HepG2 (cell line): ENCODE results near the gene COPE. TPM values are rescaled to one million over a fixed set of nuclear protein-coding genes. Genes with fewer than 3 reads are reported as not detected.
A peak's percentile ranks its signal among the peaks of the same experiment; 100 is the strongest.
"Not testable (repeated sequence)": the region's sequence is repeated elsewhere in the genome, so short reads cannot be mapped to it uniquely, and the experiment has no call there.

Source experiments
- ATAC-seq: fragments of 200-7000 bp; cut with Tn5 transposase; 3 replicates; pipeline ENCODE4 v1.9.1; 2020; ENCODE audit warnings: mild to moderate bottlenecking, moderate library complexity
- BruUV-seq: library from RNA; stranded (reverse); fragments of 400-500 nt; replicated peaks from 2 replicates; lab custom pipeline; 2021; lab: Mats Ljungman, UMichigan
- CTCF ChIA-PET: fragments of 300-600 bp; formaldehyde crosslinking; extraction: SDS; loops from one replicate; lab custom pipeline; 2021; ENCODE audit warnings: low total read pairs, inconsistent platforms, low intra/inter-chr PET ratio; lab: Yijun Ruan, JAX
- POLR2A ChIA-PET: fragments of 350-600 bp; sonication (Branson Sonifier 250); formaldehyde crosslinking; loops from one replicate; lab custom pipeline; 2020; ENCODE audit warnings: antibody characterized with exemption, inconsistent platforms; lab: Yijun Ruan, JAX
- DNase-seq: peaks from one replicate; pipeline ENCODE4 v3.0.0-alpha.2; 2015; ENCODE audit warnings: low spot score
- FAIRE-seq: peaks from 3 replicates; lab custom pipeline; 2011; peaks lifted over from hg19 to GRCh38; lab: Jason Lieb, UNC
- H2AFZ ChIP-seq: one replicate; pipeline ENCODE4 v1.6.1; 2011; ENCODE audit warnings: low read length, inconsistent platforms
- H3K27ac ChIP-seq: fragments of 300-600 bp; 3 replicates; pipeline ENCODE4 v1.8.0; 2011; ENCODE audit warnings: mixed run types, mild to moderate bottlenecking, mixed read lengths, low read length, inconsistent platforms; ENCODE audit not compliant: insufficient read depth; ENCODE audit errors: extremely low read length
- H3K27me3 ChIP-seq, 2 experiments: fragments of 200-600 bp in 1 of 2; 2 replicates in 1 of 2; 3 replicates in 1 of 2; pipeline versions ENCODE4 v1.6.0 to v1.8.0; 2011; ENCODE audit warnings: low read length in 2 of 2, mild to moderate bottlenecking in 2 of 2, moderate library complexity in 2 of 2, inconsistent platforms in 1 of 2; ENCODE audit not compliant: insufficient read depth in 2 of 2, control insufficient read depth in 1 of 2
- H3K36me3 ChIP-seq, 2 experiments: fragments of 200-600 bp in 1 of 2; replicated peaks in 1 of 2; 2 replicates in 1 of 2; 3 replicates in 1 of 2; pipeline versions ENCODE4 v1.5.1 to v1.8.0; 2011; ENCODE audit warnings: low read length in 2 of 2, inconsistent platforms in 1 of 2; ENCODE audit not compliant: insufficient read depth in 2 of 2, control insufficient read depth in 1 of 2
- H3K4me1 ChIP-seq: 2 replicates; pipeline ENCODE4 v1.5.1; 2012; ENCODE audit warnings: low read length, inconsistent platforms; ENCODE audit not compliant: insufficient read depth
- H3K4me2 ChIP-seq: 2 replicates; pipeline ENCODE4 v1.6.0; 2011; ENCODE audit warnings: low read depth, low read length, inconsistent platforms
- H3K4me3 ChIP-seq, 3 experiments: fragments of 200-600 bp in 1 of 3; sonication (generic), shearing (Covaris generic) in 1 of 3; replicated peaks in 1 of 3; 2 replicates each; pipeline ENCODE4 v1.5.1; 2011 to 2016; ENCODE audit warnings: low read length in 3 of 3, inconsistent platforms in 2 of 3, low read depth in 2 of 3, mild to moderate bottlenecking in 2 of 3, control low read depth in 1 of 3, mixed read lengths in 1 of 3; ENCODE audit not compliant: insufficient read depth in 1 of 3
- H3K79me2 ChIP-seq: one replicate; pipeline ENCODE4 v1.6.1; 2011; ENCODE audit warnings: low read length, inconsistent platforms; ENCODE audit not compliant: insufficient read depth
- H3K9ac ChIP-seq: 2 replicates; pipeline ENCODE4 v1.6.0; 2011; ENCODE audit warnings: mild to moderate bottlenecking, low read depth, low read length, inconsistent platforms; ENCODE audit not compliant: insufficient read depth
- H3K9me3 ChIP-seq: 2 replicates; pipeline ENCODE4 v1.5.1; 2012; ENCODE audit warnings: mild to moderate bottlenecking, low read length
- H4K20me1 ChIP-seq: 2 replicates; pipeline ENCODE4 v1.6.0; 2011; ENCODE audit warnings: inconsistent platforms, mild to moderate bottlenecking, low read length, moderate library complexity; ENCODE audit not compliant: insufficient read depth
- MED1 ChIP-seq: sonication (generic); formaldehyde crosslinking; IDR thresholded peaks from 2 replicates; pipeline ENCODE4 v1.4.0; 2020; ENCODE audit warnings: missing genetic modification reagents
- MYC ChIP-seq: sonication (generic); formaldehyde crosslinking; IDR thresholded peaks from 2 replicates; pipeline ENCODE4 v1.9.0; 2021; ENCODE audit warnings: missing genetic modification reagents, borderline replicate concordance
- RAD21 ChIP-seq: fragments of 450-650 bp; formaldehyde crosslinking; IDR thresholded peaks from 2 replicates; pipeline ENCODE4 v1.5.0; 2020; ENCODE audit warnings: mild to moderate bottlenecking
- RBM22 ChIP-seq: fragments of 200-400 bp; formaldehyde crosslinking; optimal IDR thresholded peaks from 2 replicates; pipeline ENCODE3; 2017; ENCODE audit warnings: mild to moderate bottlenecking, low read length, moderate library complexity
- STAG1 ChIP-seq: sonication (generic); formaldehyde crosslinking; IDR thresholded peaks from 2 replicates; pipeline ENCODE4 v1.4.0; 2020; ENCODE audit warnings: missing genetic modification reagents
- ZBTB38 ChIP-seq: sonication (generic); formaldehyde crosslinking; IDR thresholded peaks from 2 replicates; pipeline ENCODE4 v1.5.1; 2020; ENCODE audit warnings: mild to moderate bottlenecking, missing genetic modification reagents
- ZNF121 ChIP-seq: sonication (generic); formaldehyde crosslinking; IDR thresholded peaks from 2 replicates; pipeline ENCODE4 v1.5.0; 2020; ENCODE audit warnings: mild to moderate bottlenecking, missing genetic modification reagents
- ZNF232 ChIP-seq: sonication (generic); formaldehyde crosslinking; IDR thresholded peaks from 2 replicates; pipeline ENCODE4 v1.4.0; 2020; ENCODE audit warnings: missing genetic modification reagents, borderline replicate concordance
- ZNF263 ChIP-seq: sonication (generic); formaldehyde crosslinking; IDR thresholded peaks from 2 replicates; pipeline ENCODE4 v1.4.0; 2020; ENCODE audit warnings: missing genetic modification reagents
- ZSCAN21 ChIP-seq: sonication (generic); formaldehyde crosslinking; IDR thresholded peaks from 2 replicates; pipeline ENCODE4 v1.8.0; 2022; ENCODE audit warnings: mild to moderate bottlenecking, missing genetic modification reagents, moderate library complexity, borderline replicate concordance
- WGBS: methylation state at CpG from one replicate; pipeline ENCODE4 v1.1.6; 2017; ENCODE audit warnings: low lambda C conversion rate; 5-methylcytosine and 5-hydroxymethylcytosine counted together
- in situ Hi-C: cut with HindIII; loops from 2 replicates; pipeline ENCODE4 v1.10.0; 2017; ENCODE audit warnings: low pct_unique_long_range_greater_than_20kb; ENCODE audit not compliant: extremely low pct_ligation_motif_present
- intact Hi-C: fragments of 100-400 bp; cut with micrococcal nuclease; formaldehyde crosslinking; loops from one replicate; pipeline ENCODE4 v1.10.0; 2022; ENCODE audit not compliant: unreplicated experiment
- polyA plus RNA-seq, 8 experiments: library from polyadenylated mRNA; depleted of rRNA in 3 of 8; stranded (reverse) in 7 of 8; unstranded in 1 of 8; fragments of >200 nt; fragmentation: Illumina TruSeq in 4 of 8; extraction: Trizol in 4 of 8; gene quantifications; 2 replicates each; pipeline versions ENCODE4 v1.2.1 to v1.2.3, GENCODE V29; 2011 to 2016; ENCODE audit warnings: low read depth in 4 of 8, missing spikeins in 1 of 8, mixed read lengths in 1 of 8; ENCODE audit not compliant: insufficient read depth in 1 of 8
- total RNA-seq, 5 experiments: library from RNA; depleted of rRNA; stranded (reverse); fragments of >200 nt; fragmentation: Illumina TruSeq; extraction: Trizol; gene quantifications; 2 replicates each; pipeline ENCODE4 v1.2.3, GENCODE V29; 2016; ENCODE audit warnings: low read depth in 1 of 5
- TF ChIP-seq, protein P1 (sequence below): sonication (generic); formaldehyde crosslinking; IDR thresholded peaks from 2 replicates; pipeline ENCODE4 v1.5.0; 2020; ENCODE audit warnings: mild to moderate bottlenecking, missing genetic modification reagents, moderate library complexity
- TF ChIP-seq, protein P2 (sequence below): sonication (generic); formaldehyde crosslinking; IDR thresholded peaks from 2 replicates; pipeline ENCODE4 v1.5.1; 2020; ENCODE audit warnings: mild to moderate bottlenecking, missing genetic modification reagents, moderate library complexity

The COPE gene
- total and polyA plus RNA-seq, 2 of the 13 experiments (the other 11 are each of a cell fraction or from before 2014, with no cell fraction given), result 189 to 205 TPM

DNA sequence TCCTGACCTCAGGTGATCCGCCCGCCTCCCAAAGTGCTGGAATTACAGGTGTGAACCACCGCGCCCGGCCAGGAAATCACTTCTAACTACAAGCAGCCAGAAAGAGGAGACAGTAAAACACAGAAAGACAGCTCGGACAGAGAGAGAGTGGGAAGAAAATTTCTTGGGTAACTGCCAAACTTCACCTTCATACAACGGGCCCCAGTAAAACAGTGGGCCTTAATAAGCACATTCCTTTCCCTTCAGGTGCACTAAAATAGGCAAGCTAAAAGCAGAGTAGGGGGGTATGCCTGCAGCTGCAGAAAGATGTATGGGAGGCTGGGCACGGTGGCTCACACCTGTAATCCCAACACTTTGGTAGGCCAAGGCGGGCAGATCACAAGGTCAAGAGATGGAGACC, 1.6 kb downstream of the COPE start:
- 0 out of 2 replicates have a peak overlapping the region, but pooled peaks have one; percentile 96 for H3K9ac ChIP-seq
- H3K36me3 ChIP-seq, result peaks cover 15 to 28% of the 10 kb centered on the region in 2 experiments
- peak overlapping the region; percentile 72 for H3K4me2 ChIP-seq
- FAIRE-seq, CTCF ChIA-PET, DNase-seq, H3K27ac ChIP-seq, intact Hi-C loops, H3K27me3 ChIP-seq, in situ Hi-C loops, H2AFZ ChIP-seq: not testable (repeated sequence)
- peak overlapping the region; percentile 74 to 95 (median 85); a peak in 4 of 6 replicates for H3K4me3 ChIP-seq
- POLR2A ChIA-PET, result interaction anchor here (2.0 kb wide), 1 partner anchor 11 kb away, joined by 6 read pairs; no protein-coding TSS in a partner anchor
- peaks cover 35% of the 10 kb centered on the region for H3K4me1 ChIP-seq
- peaks cover 28% of the 10 kb centered on the region; the same call in 1 of the 2 replicates for H4K20me1 ChIP-seq
- TF ChIP-seq ZBTB38 (CRISPR knock-in tag), result 0 out of 2 replicates have a peak, but pooled peaks have one; percentile 25
- TF ChIP-seq, all 625 proteins: peak for 1; not testable (repeated sequence) for 624
- not testable (repeated sequence) for ATAC-seq, BruUV-seq, H3K9me3 ChIP-seq
- WGBS, result 76% methylated on average over 9 of the region's 9 CpGs
- peaks cover 49% of the 10 kb centered on the region for H3K79me2 ChIP-seq

DNA sequence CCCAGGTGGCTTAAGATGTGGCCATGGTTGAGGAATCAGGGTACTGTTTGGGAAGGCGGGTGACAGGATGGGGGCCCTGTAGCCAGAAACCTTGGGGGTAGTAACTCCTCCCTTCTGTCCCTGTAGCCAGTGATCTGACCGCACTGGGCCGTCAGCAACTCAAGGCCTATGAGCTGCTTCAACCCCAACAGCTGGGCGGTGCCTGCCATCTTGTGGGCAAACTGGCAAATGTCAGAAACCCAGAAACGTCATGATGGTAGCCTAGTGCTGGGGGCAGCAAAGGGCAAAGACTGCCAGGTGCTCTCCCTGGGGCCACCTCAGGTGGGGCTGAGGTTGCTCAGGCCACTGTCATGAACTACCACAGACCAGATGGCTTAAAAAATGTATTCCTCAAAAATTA, 3.5 kb downstream of the COPE start:
- H3K36me3 ChIP-seq, result peaks cover 13 to 31% of the 10 kb centered on the region in 2 experiments
- no peak overlapping the region for H3K4me3 ChIP-seq
- peaks cover 28% of the 10 kb centered on the region; the same call in 1 of the 2 replicates for H4K20me1 ChIP-seq
- in situ Hi-C loops, result no loop called here
- ATAC-seq (no peak), FAIRE-seq (no peak), DNase-seq (peak; percentile 54)
- CTCF ChIA-PET, result no interaction called here
- 79% methylated on average over 2 of the region's 5 CpGs for WGBS
- H3K4me1 ChIP-seq, result peaks cover 28% of the 10 kb centered on the region
- H3K4me2 ChIP-seq, result no peak overlapping the region
- intact Hi-C loops, result no loop called here
- H3K27me3 ChIP-seq, result no peaks in the 10 kb centered on the region; a peak in 1 of 5 replicates
- no TSS peak for BruUV-seq
- H3K9me3 ChIP-seq, result no peaks in the 10 kb centered on the region
- H3K9ac ChIP-seq, result no peak overlapping the region
- no peak overlapping the region for H2AFZ ChIP-seq
- POLR2A ChIA-PET, result no interaction called here
- H3K79me2 ChIP-seq, result peaks cover 48% of the 10 kb centered on the region
- no peak overlapping the region for H3K27ac ChIP-seq
- TF ChIP-seq MYC (CRISPR knock-in tag) (peak; percentile 21; the same call in 1 of the 2 replicates), MED1 (CRISPR knock-in tag) (peak; percentile 16; the same call in 1 of the 2 replicates), ZSCAN21 (CRISPR knock-in tag) (no peak), RBM22 (peak; percentile 53), STAG1 (CRISPR knock-in tag) (peak; percentile 74), ZNF263 (CRISPR knock-in tag) (0 out of 2 replicates have a peak, but pooled peaks have one; percentile 20), ZNF121 (CRISPR knock-in tag) (peak; percentile 41; the same call in 1 of the 2 replicates), ZNF232 (CRISPR knock-in tag) (no peak), RAD21 (CRISPR knock-in tag) (0 out of 2 replicates have a peak, but pooled peaks have one; percentile 30)
- TF ChIP-seq, protein P1, sequence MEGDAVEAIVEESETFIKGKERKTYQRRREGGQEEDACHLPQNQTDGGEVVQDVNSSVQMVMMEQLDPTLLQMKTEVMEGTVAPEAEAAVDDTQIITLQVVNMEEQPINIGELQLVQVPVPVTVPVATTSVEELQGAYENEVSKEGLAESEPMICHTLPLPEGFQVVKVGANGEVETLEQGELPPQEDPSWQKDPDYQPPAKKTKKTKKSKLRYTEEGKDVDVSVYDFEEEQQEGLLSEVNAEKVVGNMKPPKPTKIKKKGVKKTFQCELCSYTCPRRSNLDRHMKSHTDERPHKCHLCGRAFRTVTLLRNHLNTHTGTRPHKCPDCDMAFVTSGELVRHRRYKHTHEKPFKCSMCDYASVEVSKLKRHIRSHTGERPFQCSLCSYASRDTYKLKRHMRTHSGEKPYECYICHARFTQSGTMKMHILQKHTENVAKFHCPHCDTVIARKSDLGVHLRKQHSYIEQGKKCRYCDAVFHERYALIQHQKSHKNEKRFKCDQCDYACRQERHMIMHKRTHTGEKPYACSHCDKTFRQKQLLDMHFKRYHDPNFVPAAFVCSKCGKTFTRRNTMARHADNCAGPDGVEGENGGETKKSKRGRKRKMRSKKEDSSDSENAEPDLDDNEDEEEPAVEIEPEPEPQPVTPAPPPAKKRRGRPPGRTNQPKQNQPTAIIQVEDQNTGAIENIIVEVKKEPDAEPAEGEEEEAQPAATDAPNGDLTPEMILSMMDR, result peak; percentile 80
- TF ChIP-seq, protein P2, sequence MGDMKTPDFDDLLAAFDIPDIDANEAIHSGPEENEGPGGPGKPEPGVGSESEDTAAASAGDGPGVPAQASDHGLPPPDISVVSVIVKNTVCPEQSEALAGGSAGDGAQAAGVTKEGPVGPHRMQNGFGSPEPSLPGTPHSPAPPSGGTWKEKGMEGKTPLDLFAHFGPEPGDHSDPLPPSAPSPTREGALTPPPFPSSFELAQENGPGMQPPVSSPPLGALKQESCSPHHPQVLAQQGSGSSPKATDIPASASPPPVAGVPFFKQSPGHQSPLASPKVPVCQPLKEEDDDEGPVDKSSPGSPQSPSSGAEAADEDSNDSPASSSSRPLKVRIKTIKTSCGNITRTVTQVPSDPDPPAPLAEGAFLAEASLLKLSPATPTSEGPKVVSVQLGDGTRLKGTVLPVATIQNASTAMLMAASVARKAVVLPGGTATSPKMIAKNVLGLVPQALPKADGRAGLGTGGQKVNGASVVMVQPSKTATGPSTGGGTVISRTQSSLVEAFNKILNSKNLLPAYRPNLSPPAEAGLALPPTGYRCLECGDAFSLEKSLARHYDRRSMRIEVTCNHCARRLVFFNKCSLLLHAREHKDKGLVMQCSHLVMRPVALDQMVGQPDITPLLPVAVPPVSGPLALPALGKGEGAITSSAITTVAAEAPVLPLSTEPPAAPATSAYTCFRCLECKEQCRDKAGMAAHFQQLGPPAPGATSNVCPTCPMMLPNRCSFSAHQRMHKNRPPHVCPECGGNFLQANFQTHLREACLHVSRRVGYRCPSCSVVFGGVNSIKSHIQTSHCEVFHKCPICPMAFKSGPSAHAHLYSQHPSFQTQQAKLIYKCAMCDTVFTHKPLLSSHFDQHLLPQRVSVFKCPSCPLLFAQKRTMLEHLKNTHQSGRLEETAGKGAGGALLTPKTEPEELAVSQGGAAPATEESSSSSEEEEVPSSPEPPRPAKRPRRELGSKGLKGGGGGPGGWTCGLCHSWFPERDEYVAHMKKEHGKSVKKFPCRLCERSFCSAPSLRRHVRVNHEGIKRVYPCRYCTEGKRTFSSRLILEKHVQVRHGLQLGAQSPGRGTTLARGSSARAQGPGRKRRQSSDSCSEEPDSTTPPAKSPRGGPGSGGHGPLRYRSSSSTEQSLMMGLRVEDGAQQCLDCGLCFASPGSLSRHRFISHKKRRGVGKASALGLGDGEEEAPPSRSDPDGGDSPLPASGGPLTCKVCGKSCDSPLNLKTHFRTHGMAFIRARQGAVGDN (CRISPR knock-in tag), result 0 out of 2 replicates have a peak, but pooled peaks have one; percentile 5
